Fibroblast of pulmonary artery (primary cell): ENCODE results near the gene FILIP1.

Source experiments
- DNase-seq: peaks from one replicate; pipeline ENCODE4 v3.0.0-alpha.2; 2010; ENCODE audit warnings: low read depth
- H3K4me3 ChIP-seq: replicated peaks from 2 replicates; pipeline ENCODE4 v1.5.1; 2011; ENCODE audit warnings: low read depth, mild to moderate bottlenecking, control low read depth, low read length, moderate library complexity
- CTCF ChIP-seq: IDR thresholded peaks from 2 replicates; pipeline ENCODE4 v1.5.1; 2011; ENCODE audit warnings: mild to moderate bottlenecking, control low read depth, low read length, inconsistent platforms; ENCODE audit errors: missing control alignments

The FILIP1 gene

GRCh38 chr6:75315978-75316377 lies 177.6 kb downstream of the FILIP1 start:
- H3K4me3 ChIP-seq: no peak overlapping the region
- DNase-seq: no peak
- TF ChIP-seq CTCF: no peak

GRCh38 chr6:75308250-75308988 lies 185.2 kb downstream of the FILIP1 start:
- H3K4me3 ChIP-seq: no peak overlapping the region
- DNase-seq: no peak
- TF ChIP-seq CTCF: no peak

- H3K4me3 ChIP-seq: no peak overlapping the region
- TF ChIP-seq CTCF: no peak
- DNase-seq: no peak
These were observed 186.1 kb downstream of the FILIP1 start for GRCh38 chr6:75307364-75308004.

- DNase-seq: peak; percentile 53
- no peak for TF ChIP-seq CTCF
- H3K4me3 ChIP-seq: no peak overlapping the region
These were observed 187.5 kb downstream of the FILIP1 start for GRCh38 chr6:75306064-75306463.

GRCh38 chr6:75305573-75305972 lies 188.0 kb downstream of the FILIP1 start:
- TF ChIP-seq CTCF: no peak
- H3K4me3 ChIP-seq: no peak overlapping the region
- no peak for DNase-seq

GRCh38 chr6:75302280-75302679 lies 191.3 kb downstream of the FILIP1 start:
- H3K4me3 ChIP-seq: no peak overlapping the region
- no peak for DNase-seq
- no peak for TF ChIP-seq CTCF
